Measurements from ENCODE around the gene VTI1A. TPM values are rescaled to one million over a fixed set of nuclear protein-coding genes. Genes with fewer than 3 reads are reported as not detected.
A peak's percentile ranks its signal among the peaks of the same experiment; 100 is the strongest.

The VTI1A gene
- total and polyA plus RNA-seq, 2 of the 13 experiments (the other 11 are each of a cell fraction or from before 2014, with no cell fraction given) = 11.7 to 32.7 TPM

- TF ChIP-seq, protein P1, sequence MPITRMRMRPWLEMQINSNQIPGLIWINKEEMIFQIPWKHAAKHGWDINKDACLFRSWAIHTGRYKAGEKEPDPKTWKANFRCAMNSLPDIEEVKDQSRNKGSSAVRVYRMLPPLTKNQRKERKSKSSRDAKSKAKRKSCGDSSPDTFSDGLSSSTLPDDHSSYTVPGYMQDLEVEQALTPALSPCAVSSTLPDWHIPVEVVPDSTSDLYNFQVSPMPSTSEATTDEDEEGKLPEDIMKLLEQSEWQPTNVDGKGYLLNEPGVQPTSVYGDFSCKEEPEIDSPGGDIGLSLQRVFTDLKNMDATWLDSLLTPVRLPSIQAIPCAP (CRISPR knock-in tag; IDR thresholded peaks at IDR 0.05; ENCODE audit: low read depth) = no peak
- TF ChIP-seq ATF1 (CRISPR knock-in tag; IDR thresholded peaks at IDR 0.05) = peak; percentile 42; the same call in 1 of the 2 replicates
- TF ChIP-seq, protein P2, sequence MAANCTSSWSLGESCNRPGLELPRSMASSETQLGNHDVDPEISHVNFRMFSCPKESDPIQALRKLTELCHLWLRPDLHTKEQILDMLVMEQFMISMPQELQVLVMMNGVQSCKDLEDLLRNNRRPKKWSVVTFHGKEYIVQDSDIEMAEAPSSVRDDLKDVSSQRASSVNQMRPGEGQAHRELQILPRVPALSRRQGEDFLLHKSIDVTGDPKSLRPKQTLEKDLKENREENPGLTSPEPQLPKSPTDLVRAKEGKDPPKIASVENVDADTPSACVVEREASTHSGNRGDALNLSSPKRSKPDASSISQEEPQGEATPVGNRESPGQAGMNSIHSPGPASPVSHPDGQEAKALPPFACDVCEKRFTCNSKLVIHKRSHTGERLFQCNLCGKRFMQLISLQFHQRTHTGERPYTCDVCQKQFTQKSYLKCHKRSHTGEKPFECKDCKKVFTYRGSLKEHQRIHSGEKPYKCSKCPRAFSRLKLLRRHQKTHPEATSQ (CRISPR knock-in tag; IDR thresholded peaks at IDR 0.05; ENCODE audit: borderline replicate concordance) = peak; percentile 23; the same call in 1 of the 2 replicates
- no peak for TF ChIP-seq CCAR2 (optimal IDR thresholded peaks at IDR 0.05; ENCODE audit: low read depth, low read length)
- TF ChIP-seq, protein P3, sequence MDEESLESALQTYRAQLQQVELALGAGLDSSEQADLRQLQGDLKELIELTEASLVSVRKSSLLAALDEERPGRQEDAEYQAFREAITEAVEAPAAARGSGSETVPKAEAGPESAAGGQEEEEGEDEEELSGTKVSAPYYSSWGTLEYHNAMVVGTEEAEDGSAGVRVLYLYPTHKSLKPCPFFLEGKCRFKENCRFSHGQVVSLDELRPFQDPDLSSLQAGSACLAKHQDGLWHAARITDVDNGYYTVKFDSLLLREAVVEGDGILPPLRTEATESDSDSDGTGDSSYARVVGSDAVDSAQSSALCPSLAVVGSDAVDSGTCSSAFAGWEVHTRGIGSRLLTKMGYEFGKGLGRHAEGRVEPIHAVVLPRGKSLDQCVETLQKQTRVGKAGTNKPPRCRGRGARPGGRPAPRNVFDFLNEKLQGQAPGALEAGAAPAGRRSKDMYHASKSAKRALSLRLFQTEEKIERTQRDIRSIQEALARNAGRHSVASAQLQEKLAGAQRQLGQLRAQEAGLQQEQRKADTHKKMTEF (CRISPR knock-in tag; IDR thresholded peaks at IDR 0.05) = peak; percentile 68
- TF ChIP-seq, protein P4, sequence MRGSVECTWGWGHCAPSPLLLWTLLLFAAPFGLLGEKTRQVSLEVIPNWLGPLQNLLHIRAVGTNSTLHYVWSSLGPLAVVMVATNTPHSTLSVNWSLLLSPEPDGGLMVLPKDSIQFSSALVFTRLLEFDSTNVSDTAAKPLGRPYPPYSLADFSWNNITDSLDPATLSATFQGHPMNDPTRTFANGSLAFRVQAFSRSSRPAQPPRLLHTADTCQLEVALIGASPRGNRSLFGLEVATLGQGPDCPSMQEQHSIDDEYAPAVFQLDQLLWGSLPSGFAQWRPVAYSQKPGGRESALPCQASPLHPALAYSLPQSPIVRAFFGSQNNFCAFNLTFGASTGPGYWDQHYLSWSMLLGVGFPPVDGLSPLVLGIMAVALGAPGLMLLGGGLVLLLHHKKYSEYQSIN (CRISPR knock-in tag; IDR thresholded peaks at IDR 0.05; ENCODE audit: borderline replicate concordance) = no peak
- TF ChIP-seq, protein P5, sequence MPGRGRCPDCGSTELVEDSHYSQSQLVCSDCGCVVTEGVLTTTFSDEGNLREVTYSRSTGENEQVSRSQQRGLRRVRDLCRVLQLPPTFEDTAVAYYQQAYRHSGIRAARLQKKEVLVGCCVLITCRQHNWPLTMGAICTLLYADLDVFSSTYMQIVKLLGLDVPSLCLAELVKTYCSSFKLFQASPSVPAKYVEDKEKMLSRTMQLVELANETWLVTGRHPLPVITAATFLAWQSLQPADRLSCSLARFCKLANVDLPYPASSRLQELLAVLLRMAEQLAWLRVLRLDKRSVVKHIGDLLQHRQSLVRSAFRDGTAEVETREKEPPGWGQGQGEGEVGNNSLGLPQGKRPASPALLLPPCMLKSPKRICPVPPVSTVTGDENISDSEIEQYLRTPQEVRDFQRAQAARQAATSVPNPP (CRISPR knock-in tag; IDR thresholded peaks at IDR 0.05) = 0 out of 2 replicates have a peak, but pooled peaks have one; percentile 34
- TF ChIP-seq, protein P6, sequence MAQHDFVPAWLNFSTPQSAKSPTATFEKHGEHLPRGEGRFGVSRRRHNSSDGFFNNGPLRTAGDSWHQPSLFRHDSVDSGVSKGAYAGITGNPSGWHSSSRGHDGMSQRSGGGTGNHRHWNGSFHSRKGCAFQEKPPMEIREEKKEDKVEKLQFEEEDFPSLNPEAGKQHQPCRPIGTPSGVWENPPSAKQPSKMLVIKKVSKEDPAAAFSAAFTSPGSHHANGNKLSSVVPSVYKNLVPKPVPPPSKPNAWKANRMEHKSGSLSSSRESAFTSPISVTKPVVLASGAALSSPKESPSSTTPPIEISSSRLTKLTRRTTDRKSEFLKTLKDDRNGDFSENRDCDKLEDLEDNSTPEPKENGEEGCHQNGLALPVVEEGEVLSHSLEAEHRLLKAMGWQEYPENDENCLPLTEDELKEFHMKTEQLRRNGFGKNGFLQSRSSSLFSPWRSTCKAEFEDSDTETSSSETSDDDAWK (CRISPR knock-in tag; IDR thresholded peaks at IDR 0.05) = no peak
- TF ChIP-seq TEAD2 (CRISPR knock-in tag; IDR thresholded peaks at IDR 0.05) = no peak
- TF ChIP-seq RARA (CRISPR knock-in tag; IDR thresholded peaks at IDR 0.05) = peak; percentile 76
- TF ChIP-seq, protein P7, sequence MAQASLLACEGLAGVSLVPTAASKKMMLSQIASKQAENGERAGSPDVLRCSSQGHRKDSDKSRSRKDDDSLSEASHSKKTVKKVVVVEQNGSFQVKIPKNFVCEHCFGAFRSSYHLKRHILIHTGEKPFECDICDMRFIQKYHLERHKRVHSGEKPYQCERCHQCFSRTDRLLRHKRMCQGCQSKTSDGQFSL (CRISPR knock-in tag; IDR thresholded peaks at IDR 0.05) = 0 out of 2 replicates have a peak, but pooled peaks have one; percentile 21
- peak; percentile 93 for TF ChIP-seq FOXA3 (CRISPR knock-in tag; IDR thresholded peaks at IDR 0.05)
- peak; percentile 85 for TF ChIP-seq CREM (IDR thresholded peaks at IDR 0.05)
- no peak for TF ChIP-seq CREM (CRISPR knock-in tag; IDR thresholded peaks at IDR 0.05)
- no peak for TF ChIP-seq ZNF343 (CRISPR knock-in tag; IDR thresholded peaks at IDR 0.05)
- TF ChIP-seq ZNF629 (CRISPR knock-in tag; conservative IDR thresholded peaks at IDR 0.05) = no peak; the same call in 1 of the 2 replicates
- no peak for TF ChIP-seq ZNF446 (CRISPR knock-in tag; IDR thresholded peaks at IDR 0.05)
- no peak for TF ChIP-seq ZSCAN9 (CRISPR knock-in tag; IDR thresholded peaks at IDR 0.05; ENCODE audit: borderline replicate concordance)
- no peak for TF ChIP-seq ZNF121 (CRISPR knock-in tag; IDR thresholded peaks at IDR 0.05)
- no peak for TF ChIP-seq IKZF4 (CRISPR knock-in tag; IDR thresholded peaks at IDR 0.05; ENCODE audit: borderline replicate concordance, low read depth, not compliant biosample characterization)
Observed at GRCh38 chr10:112728118-112728883, 281.3 kb downstream of the VTI1A start (continued).

Data from HepG2 (cell line).